Eye (tissue), 1 donor: ENCODE results near the gene SIK3.

Source experiments
- DNase-seq: peaks from one replicate; pipeline ENCODE4 v3.0.0-alpha.2; 2015

Gene SIK3

GRCh38 chr11:116927163-116927974, 170.9 kb downstream of the SIK3 start:
- DNase-seq = no peak

- DNase-seq = no peak
These were observed 173.2 kb downstream of the SIK3 start for GRCh38 chr11:116925050-116925449.

- DNase-seq = no peak
These were observed 179.1 kb downstream of the SIK3 start for GRCh38 chr11:116918925-116919655.

GRCh38 chr11:116917632-116918031, 180.6 kb downstream of the SIK3 start:
- no peak for DNase-seq

- DNase-seq = no peak
These were observed 181.3 kb downstream of the SIK3 start for GRCh38 chr11:116916886-116917285.

GRCh38 chr11:116916052-116916451, 182.2 kb downstream of the SIK3 start:
- DNase-seq = no peak

- no peak for DNase-seq
These were observed 185.2 kb downstream of the SIK3 start for GRCh38 chr11:116913000-116913399.

GRCh38 chr11:116911976-116912734, 186.1 kb downstream of the SIK3 start:
- no peak for DNase-seq

- DNase-seq = no peak
These were observed 187.4 kb downstream of the SIK3 start for GRCh38 chr11:116910847-116911246.

GRCh38 chr11:116910378-116910777, 187.8 kb downstream of the SIK3 start:
- DNase-seq = no peak

GRCh38 chr11:116909245-116909644, 189.0 kb downstream of the SIK3 start:
- no peak for DNase-seq

- no peak for DNase-seq
These were observed 191.7 kb downstream of the SIK3 start for GRCh38 chr11:116906479-116906878.

GRCh38 chr11:116903090-116903489, 195.1 kb downstream of the SIK3 start:
- DNase-seq = no peak

GRCh38 chr11:116901964-116902688, 196.1 kb downstream of the SIK3 start:
- no peak for DNase-seq

- no peak for DNase-seq
These were observed 197.0 kb downstream of the SIK3 start for GRCh38 chr11:116901211-116901610.

GRCh38 chr11:116896211-116896610, 202.0 kb downstream of the SIK3 start:
- DNase-seq = no peak

- peak; percentile 52 for DNase-seq
These were observed 203.0 kb downstream of the SIK3 start for GRCh38 chr11:116895048-116895757.

- no peak for DNase-seq
These were observed 204.3 kb downstream of the SIK3 start for GRCh38 chr11:116893906-116894305.

GRCh38 chr11:116893437-116893836, 204.8 kb downstream of the SIK3 start:
- no peak for DNase-seq

- no peak for DNase-seq
These were observed 205.9 kb downstream of the SIK3 start for GRCh38 chr11:116892374-116892773.

- DNase-seq = no peak
These were observed 206.5 kb downstream of the SIK3 start for GRCh38 chr11:116891746-116892145.

- no peak for DNase-seq
These were observed 207.6 kb downstream of the SIK3 start for GRCh38 chr11:116890607-116891006.
